WTC11 (cell line): Measurements from ENCODE around the gene UBE2H. TPM values are rescaled to one million over a fixed set of nuclear protein-coding genes. Genes with fewer than 3 reads are reported as not detected.
A peak's percentile ranks its signal among the peaks of the same experiment; 100 is the strongest.

Experiments
- ATAC-seq: fragments of 200-7000 bp; cut with Tn5 transposase; 2 replicates; pipeline ENCODE4 v1.10.0; 2021; ENCODE audit warnings: mild to moderate bottlenecking, moderate library complexity
- CTCF ChIA-PET: fragments of 300-600 bp; sonication (Branson Sonifier 250); formaldehyde crosslinking; loops from one replicate; lab custom pipeline; 2021; ENCODE audit warnings: antibody characterized with exemption; lab: Charles Lee
- POLR2A ChIA-PET: fragments of 350-600 bp; sonication (Branson Sonifier 250); formaldehyde crosslinking; loops from one replicate; lab custom pipeline; 2021; ENCODE audit warnings: antibody characterized with exemption; lab: Charles Lee
- DNase-seq: peaks from one replicate; pipeline ENCODE4 v3.0.0; 2021; ENCODE audit warnings: low spot score
- H3K27ac Mint-ChIP-seq: 2 replicates; pipeline ENCODE4 v1.8.0; 2021; ENCODE audit warnings: mixed read lengths
- H3K27me3 Mint-ChIP-seq: 2 replicates; pipeline ENCODE4 v1.8.0; 2021; ENCODE audit warnings: low read depth, mild to moderate bottlenecking, moderate library complexity, mixed read lengths
- H3K36me3 Mint-ChIP-seq: 2 replicates; pipeline ENCODE4 v1.8.0; 2021; ENCODE audit warnings: mixed read lengths
- H3K4me1 Mint-ChIP-seq: 2 replicates; pipeline ENCODE4 v1.8.0; 2022; ENCODE audit warnings: mixed read lengths
- H3K4me3 Mint-ChIP-seq: 2 replicates; pipeline ENCODE4 v1.8.0; 2021; ENCODE audit warnings: mild to moderate bottlenecking, moderate library complexity, mixed read lengths
- H3K9me3 Mint-ChIP-seq: 2 replicates; pipeline ENCODE4 v1.8.0; 2021; ENCODE audit warnings: mixed read lengths
- ELF4 ChIP-seq: sonication (generic); formaldehyde crosslinking; IDR thresholded peaks from 2 replicates; pipeline ENCODE4 v1.8.1; 2022; ENCODE audit warnings: low read depth, mild to moderate bottlenecking, moderate library complexity, missing genetic modification reagents
- ESRRA ChIP-seq: sonication (generic); formaldehyde crosslinking; IDR thresholded peaks from 2 replicates; pipeline ENCODE4 v1.8.1; 2022; ENCODE audit warnings: mild to moderate bottlenecking, missing genetic modification reagents, borderline replicate concordance
- IRF2 ChIP-seq: sonication (generic); formaldehyde crosslinking; IDR thresholded peaks from 2 replicates; pipeline ENCODE4 v1.8.0; 2022; ENCODE audit warnings: low read depth, missing genetic modification reagents, borderline replicate concordance
- JUN ChIP-seq: sonication (generic); formaldehyde crosslinking; IDR thresholded peaks from 2 replicates; pipeline ENCODE4 v1.8.0; 2023; ENCODE audit warnings: mild to moderate bottlenecking, missing genetic modification reagents
- NFATC4 ChIP-seq: fragments of 250-450 bp; sonication (Bioruptor Pico); IDR thresholded peaks from 2 replicates; pipeline ENCODE4 v1.9.0; 2021; ENCODE audit warnings: mild to moderate bottlenecking
- NR1H2 ChIP-seq: sonication (generic); formaldehyde crosslinking; IDR thresholded peaks from 2 replicates; pipeline ENCODE4 v1.9.0; 2021; ENCODE audit warnings: mild to moderate bottlenecking, moderate library complexity, missing genetic modification reagents
- TCF7 ChIP-seq: sonication (generic); formaldehyde crosslinking; IDR thresholded peaks from 2 replicates; pipeline ENCODE4 v1.8.0; 2022; ENCODE audit warnings: mild to moderate bottlenecking, low read depth, missing genetic modification reagents, moderate library complexity
- TEAD1 ChIP-seq: sonication (generic); formaldehyde crosslinking; IDR thresholded peaks from 2 replicates; pipeline ENCODE4 v1.8.0; 2022; ENCODE audit warnings: mild to moderate bottlenecking, missing genetic modification reagents
- TEAD4 ChIP-seq: sonication (generic); formaldehyde crosslinking; IDR thresholded peaks from 2 replicates; pipeline ENCODE4 v1.8.0; 2022; ENCODE audit warnings: mild to moderate bottlenecking, missing genetic modification reagents
- ZBTB21 ChIP-seq: sonication (generic); formaldehyde crosslinking; IDR thresholded peaks from 2 replicates; pipeline ENCODE4 v1.8.1; 2023; ENCODE audit warnings: mild to moderate bottlenecking, missing genetic modification reagents, borderline replicate concordance
- ZNF317 ChIP-seq: sonication (generic); formaldehyde crosslinking; IDR thresholded peaks from 2 replicates; pipeline ENCODE4 v1.8.1; 2023; ENCODE audit warnings: low read depth, mild to moderate bottlenecking, moderate library complexity, missing genetic modification reagents, borderline replicate concordance
- ZNF671 ChIP-seq: fragments of 250-450 bp; sonication (Bioruptor Pico); IDR thresholded peaks from 2 replicates; pipeline ENCODE4 v1.8.0; 2021; ENCODE audit warnings: mild to moderate bottlenecking
- total RNA-seq: library from RNA; stranded (reverse); gene quantifications from 3 replicates; pipeline ENCODE4 v1.2.3, GENCODE V29; 2021
- TF ChIP-seq, protein P1 (sequence below): sonication (generic); formaldehyde crosslinking; IDR thresholded peaks from 2 replicates; pipeline ENCODE4 v1.8.0; 2022; ENCODE audit warnings: mild to moderate bottlenecking, missing genetic modification reagents
- TF ChIP-seq, protein P2 (sequence below): sonication (generic); formaldehyde crosslinking; IDR thresholded peaks from 2 replicates; pipeline ENCODE4 v1.8.1; 2023; ENCODE audit warnings: mild to moderate bottlenecking, missing genetic modification reagents
- TF ChIP-seq, protein P3 (sequence below): sonication (generic); formaldehyde crosslinking; conservative IDR thresholded peaks from 2 replicates; pipeline ENCODE4 v1.8.1; 2022; ENCODE audit warnings: mild to moderate bottlenecking, missing genetic modification reagents
- TF ChIP-seq, protein P4 (sequence below): sonication (generic); formaldehyde crosslinking; IDR thresholded peaks from 2 replicates; pipeline ENCODE4 v1.8.0; 2023; ENCODE audit warnings: missing genetic modification reagents
- TF ChIP-seq, protein P5 (sequence below): sonication (generic); formaldehyde crosslinking; IDR thresholded peaks from 2 replicates; pipeline ENCODE4 v1.8.1; 2022; ENCODE audit warnings: mild to moderate bottlenecking, missing genetic modification reagents, moderate library complexity, borderline replicate concordance
- TF ChIP-seq, protein P6 (sequence below): fragments of 250-450 bp; sonication (Bioruptor Pico); IDR thresholded peaks from 2 replicates; pipeline ENCODE4 v1.8.0; 2021; ENCODE audit warnings: mild to moderate bottlenecking
- TF ChIP-seq, protein P7 (sequence below): sonication (generic); formaldehyde crosslinking; IDR thresholded peaks from 2 replicates; pipeline ENCODE4 v1.8.1; 2022; ENCODE audit warnings: missing genetic modification reagents, borderline replicate concordance

UBE2H gene
- total RNA-seq, 1 experiment from 2014 or later, result 55.0 TPM

DNA sequence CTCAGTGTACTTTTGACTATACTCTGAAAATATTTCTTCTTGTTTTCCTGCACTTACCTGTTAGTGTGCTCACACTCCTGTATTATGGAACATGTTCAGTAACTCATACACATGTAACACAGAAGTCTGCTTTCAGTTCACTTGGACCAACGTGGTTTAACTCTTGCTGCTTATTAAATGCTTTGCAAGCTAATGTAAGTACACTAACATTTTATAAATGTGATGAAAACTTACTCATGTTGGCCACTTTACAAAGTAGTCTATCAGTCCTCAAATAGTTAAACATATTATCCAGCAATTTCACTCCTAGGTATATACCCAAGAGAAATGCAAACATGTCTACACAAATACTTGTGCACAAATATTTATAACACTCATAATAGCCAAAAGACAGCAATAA lies 98.4 kb downstream of the UBE2H start:
- TF ChIP-seq JUN (no peak), IRF2 (no peak)
- ChIA-PET POLR2A (no interaction called here), CTCF (no interaction called here)
- no peak overlapping the region for H3K4me3 Mint-ChIP-seq
- peaks cover 76% of the 10 kb centered on the region for H3K4me1 Mint-ChIP-seq
- H3K36me3 Mint-ChIP-seq, result 0 out of 2 replicates have a peak, but pooled peaks cover 3% of the 10 kb centered on the region
- H3K27ac Mint-ChIP-seq, result peak overlapping the region; percentile 77
- ATAC-seq (no peak), DNase-seq (no peak)
- no peaks in the 10 kb centered on the region for H3K27me3 Mint-ChIP-seq
- no peaks in the 10 kb centered on the region for H3K9me3 Mint-ChIP-seq

DNA sequence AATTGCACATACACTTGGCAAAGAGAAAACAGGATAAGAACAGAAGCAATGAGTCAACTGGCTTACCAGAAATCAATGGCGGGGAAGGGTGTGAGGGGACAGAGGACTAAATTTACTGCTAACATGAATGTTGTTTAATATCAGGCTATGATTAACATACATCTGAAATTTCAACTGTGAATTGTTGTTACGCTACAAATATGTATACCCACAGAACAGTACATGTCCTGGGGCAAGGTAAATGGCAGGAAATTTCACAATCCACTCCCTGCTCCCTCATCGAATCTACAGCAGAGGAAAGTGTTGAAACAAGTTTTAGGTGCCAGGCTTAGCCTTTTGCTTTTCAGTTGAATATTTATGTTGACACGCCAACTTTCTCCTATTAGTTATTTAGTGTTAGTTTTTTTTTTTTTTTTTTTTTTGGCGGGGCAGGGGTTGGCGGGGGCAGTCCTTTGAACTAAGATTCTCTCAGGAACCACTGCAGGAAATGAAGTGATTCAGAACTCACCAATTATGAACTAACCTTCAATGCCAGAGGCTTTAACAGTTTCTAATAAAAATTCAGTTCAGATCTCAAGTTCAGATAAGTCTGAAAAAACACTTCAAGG lies 99.0 kb downstream of the UBE2H start:
- ChIA-PET POLR2A (no interaction called here), CTCF (interaction anchor here (1.0 kb wide), 1 partner anchor 24 kb away, joined by 3 read pairs; no protein-coding TSS in a partner anchor)
- Mint-ChIP-seq H3K27me3 (no peaks in the 10 kb centered on the region), H3K27ac (no peak overlapping the region; the same call in 1 of the 2 replicates), H3K9me3 (no peaks in the 10 kb centered on the region), H3K36me3 (0 out of 2 replicates have a peak, but pooled peaks cover 3% of the 10 kb centered on the region), H3K4me3 (no peak overlapping the region), H3K4me1 (peaks cover 74% of the 10 kb centered on the region)
- DNase-seq, result no peak
- TF ChIP-seq TEAD4, result no peak
- TF ChIP-seq, protein P1, sequence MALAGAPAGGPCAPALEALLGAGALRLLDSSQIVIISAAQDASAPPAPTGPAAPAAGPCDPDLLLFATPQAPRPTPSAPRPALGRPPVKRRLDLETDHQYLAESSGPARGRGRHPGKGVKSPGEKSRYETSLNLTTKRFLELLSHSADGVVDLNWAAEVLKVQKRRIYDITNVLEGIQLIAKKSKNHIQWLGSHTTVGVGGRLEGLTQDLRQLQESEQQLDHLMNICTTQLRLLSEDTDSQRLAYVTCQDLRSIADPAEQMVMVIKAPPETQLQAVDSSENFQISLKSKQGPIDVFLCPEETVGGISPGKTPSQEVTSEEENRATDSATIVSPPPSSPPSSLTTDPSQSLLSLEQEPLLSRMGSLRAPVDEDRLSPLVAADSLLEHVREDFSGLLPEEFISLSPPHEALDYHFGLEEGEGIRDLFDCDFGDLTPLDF (CRISPR knock-in tag), result no peak
- TF ChIP-seq, protein P2, sequence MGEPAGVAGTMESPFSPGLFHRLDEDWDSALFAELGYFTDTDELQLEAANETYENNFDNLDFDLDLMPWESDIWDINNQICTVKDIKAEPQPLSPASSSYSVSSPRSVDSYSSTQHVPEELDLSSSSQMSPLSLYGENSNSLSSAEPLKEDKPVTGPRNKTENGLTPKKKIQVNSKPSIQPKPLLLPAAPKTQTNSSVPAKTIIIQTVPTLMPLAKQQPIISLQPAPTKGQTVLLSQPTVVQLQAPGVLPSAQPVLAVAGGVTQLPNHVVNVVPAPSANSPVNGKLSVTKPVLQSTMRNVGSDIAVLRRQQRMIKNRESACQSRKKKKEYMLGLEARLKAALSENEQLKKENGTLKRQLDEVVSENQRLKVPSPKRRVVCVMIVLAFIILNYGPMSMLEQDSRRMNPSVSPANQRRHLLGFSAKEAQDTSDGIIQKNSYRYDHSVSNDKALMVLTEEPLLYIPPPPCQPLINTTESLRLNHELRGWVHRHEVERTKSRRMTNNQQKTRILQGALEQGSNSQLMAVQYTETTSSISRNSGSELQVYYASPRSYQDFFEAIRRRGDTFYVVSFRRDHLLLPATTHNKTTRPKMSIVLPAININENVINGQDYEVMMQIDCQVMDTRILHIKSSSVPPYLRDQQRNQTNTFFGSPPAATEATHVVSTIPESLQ (CRISPR knock-in tag), result no peak
- no peak for TF ChIP-seq TEAD1 (CRISPR knock-in tag)
- TF ChIP-seq TCF7 (CRISPR knock-in tag), result no peak
- TF ChIP-seq, protein P3, sequence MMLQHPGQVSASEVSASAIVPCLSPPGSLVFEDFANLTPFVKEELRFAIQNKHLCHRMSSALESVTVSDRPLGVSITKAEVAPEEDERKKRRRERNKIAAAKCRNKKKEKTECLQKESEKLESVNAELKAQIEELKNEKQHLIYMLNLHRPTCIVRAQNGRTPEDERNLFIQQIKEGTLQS (CRISPR knock-in tag), result no peak
- no peak for TF ChIP-seq ELF4 (CRISPR knock-in tag)
- TF ChIP-seq ZNF671 (CRISPR knock-in tag), result no peak
- no peak for TF ChIP-seq ZBTB21 (CRISPR knock-in tag)
- ATAC-seq, result no peak

DNA sequence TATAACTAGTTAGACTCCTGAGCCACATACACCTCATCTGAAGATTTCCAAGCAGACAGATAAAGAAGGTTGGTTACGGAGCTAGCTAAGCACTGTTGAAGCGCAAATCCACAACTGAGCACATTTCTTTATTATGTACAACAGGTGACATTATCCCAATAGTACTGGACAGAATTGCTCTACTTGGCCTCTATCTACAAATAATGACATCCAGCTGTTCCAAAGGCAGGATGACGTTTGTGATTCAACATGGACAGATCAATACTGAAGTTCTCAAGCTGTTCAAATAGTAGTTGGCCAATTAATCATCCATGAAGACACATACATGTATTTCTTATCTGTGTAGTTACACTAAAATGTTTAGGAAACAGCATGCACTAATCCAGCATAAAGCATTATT lies 101.0 kb downstream of the UBE2H start:
- Mint-ChIP-seq H3K27me3 (no peaks in the 10 kb centered on the region), H3K4me3 (no peak overlapping the region), H3K4me1 (peaks cover 74% of the 10 kb centered on the region), H3K27ac (0 out of 2 replicates have a peak overlapping the region, but pooled peaks have one; percentile 23), H3K36me3 (no peaks in the 10 kb centered on the region), H3K9me3 (no peaks in the 10 kb centered on the region)
- no peak for ATAC-seq
- ChIA-PET CTCF (interaction anchor here (1.2 to 1.8 kb wide), 3 partner anchors 22 to 237 kb away, joined by 3 to 8 read pairs (median 3); no protein-coding TSS in a partner anchor), POLR2A (no interaction called here)
- TF ChIP-seq NR1H2 (CRISPR knock-in tag), result no peak
- TF ChIP-seq, protein P4, sequence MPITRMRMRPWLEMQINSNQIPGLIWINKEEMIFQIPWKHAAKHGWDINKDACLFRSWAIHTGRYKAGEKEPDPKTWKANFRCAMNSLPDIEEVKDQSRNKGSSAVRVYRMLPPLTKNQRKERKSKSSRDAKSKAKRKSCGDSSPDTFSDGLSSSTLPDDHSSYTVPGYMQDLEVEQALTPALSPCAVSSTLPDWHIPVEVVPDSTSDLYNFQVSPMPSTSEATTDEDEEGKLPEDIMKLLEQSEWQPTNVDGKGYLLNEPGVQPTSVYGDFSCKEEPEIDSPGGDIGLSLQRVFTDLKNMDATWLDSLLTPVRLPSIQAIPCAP (CRISPR knock-in tag), result no peak
- TF ChIP-seq ZNF671 (CRISPR knock-in tag), result no peak
- TF ChIP-seq JUN, result no peak
- TF ChIP-seq ESRRA, result no peak
- no peak for DNase-seq

DNA sequence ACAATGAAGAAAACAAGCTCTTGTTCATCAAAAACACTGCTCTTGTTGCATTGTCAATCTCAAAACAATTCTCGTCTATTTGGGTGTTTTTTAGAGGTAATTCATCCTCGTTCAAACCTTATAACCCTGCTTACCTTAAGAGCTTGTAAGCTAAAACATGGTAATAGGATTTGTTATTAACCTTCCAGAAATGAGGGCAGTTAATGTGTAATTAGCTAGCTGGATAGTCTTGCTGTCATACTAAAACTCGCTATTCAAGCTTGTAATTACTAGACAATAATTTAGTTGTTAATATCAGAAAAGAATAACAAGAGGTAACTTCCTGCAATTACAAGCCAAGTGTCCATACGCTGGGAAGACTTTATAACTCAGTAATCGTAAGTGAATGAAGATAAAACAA lies 101.6 kb downstream of the UBE2H start:
- ATAC-seq (no peak), DNase-seq (no peak)
- ChIA-PET POLR2A (no interaction called here), CTCF (interaction anchor here (0.9 to 1.5 kb wide), 3 partner anchors 21 to 236 kb away, joined by 3 read pairs; no protein-coding TSS in a partner anchor)
- H3K4me1 Mint-ChIP-seq, result peaks cover 75% of the 10 kb centered on the region
- H3K36me3 Mint-ChIP-seq, result no peaks in the 10 kb centered on the region
- no peak overlapping the region for H3K27ac Mint-ChIP-seq
- no peaks in the 10 kb centered on the region for H3K27me3 Mint-ChIP-seq
- H3K4me3 Mint-ChIP-seq, result no peak overlapping the region
- no peaks in the 10 kb centered on the region for H3K9me3 Mint-ChIP-seq
- TF ChIP-seq, protein P5, sequence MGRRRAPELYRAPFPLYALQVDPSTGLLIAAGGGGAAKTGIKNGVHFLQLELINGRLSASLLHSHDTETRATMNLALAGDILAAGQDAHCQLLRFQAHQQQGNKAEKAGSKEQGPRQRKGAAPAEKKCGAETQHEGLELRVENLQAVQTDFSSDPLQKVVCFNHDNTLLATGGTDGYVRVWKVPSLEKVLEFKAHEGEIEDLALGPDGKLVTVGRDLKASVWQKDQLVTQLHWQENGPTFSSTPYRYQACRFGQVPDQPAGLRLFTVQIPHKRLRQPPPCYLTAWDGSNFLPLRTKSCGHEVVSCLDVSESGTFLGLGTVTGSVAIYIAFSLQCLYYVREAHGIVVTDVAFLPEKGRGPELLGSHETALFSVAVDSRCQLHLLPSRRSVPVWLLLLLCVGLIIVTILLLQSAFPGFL, result no peak
- TF ChIP-seq ZNF317 (CRISPR knock-in tag) (no peak), NFATC4 (CRISPR knock-in tag) (no peak)
- TF ChIP-seq, protein P6, sequence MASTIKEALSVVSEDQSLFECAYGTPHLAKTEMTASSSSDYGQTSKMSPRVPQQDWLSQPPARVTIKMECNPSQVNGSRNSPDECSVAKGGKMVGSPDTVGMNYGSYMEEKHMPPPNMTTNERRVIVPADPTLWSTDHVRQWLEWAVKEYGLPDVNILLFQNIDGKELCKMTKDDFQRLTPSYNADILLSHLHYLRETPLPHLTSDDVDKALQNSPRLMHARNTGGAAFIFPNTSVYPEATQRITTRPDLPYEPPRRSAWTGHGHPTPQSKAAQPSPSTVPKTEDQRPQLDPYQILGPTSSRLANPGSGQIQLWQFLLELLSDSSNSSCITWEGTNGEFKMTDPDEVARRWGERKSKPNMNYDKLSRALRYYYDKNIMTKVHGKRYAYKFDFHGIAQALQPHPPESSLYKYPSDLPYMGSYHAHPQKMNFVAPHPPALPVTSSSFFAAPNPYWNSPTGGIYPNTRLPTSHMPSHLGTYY, result no peak
- TF ChIP-seq, protein P7, sequence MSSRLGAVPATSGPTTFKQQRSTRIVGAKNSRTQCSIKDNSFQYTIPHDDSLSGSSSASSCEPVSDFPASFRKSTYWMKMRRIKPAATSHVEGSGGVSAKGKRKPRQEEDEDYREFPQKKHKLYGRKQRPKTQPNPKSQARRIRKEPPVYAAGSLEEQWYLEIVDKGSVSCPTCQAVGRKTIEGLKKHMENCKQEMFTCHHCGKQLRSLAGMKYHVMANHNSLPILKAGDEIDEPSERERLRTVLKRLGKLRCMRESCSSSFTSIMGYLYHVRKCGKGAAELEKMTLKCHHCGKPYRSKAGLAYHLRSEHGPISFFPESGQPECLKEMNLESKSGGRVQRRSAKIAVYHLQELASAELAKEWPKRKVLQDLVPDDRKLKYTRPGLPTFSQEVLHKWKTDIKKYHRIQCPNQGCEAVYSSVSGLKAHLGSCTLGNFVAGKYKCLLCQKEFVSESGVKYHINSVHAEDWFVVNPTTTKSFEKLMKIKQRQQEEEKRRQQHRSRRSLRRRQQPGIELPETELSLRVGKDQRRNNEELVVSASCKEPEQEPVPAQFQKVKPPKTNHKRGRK (CRISPR knock-in tag), result no peak
